Measurements from ENCODE around the gene PPM1M. TPM values are rescaled to one million over a fixed set of nuclear protein-coding genes. Genes with fewer than 3 reads are reported as not detected.

Gene PPM1M
- total RNA-seq, 1 donor from 2014 or later: 1.1 TPM

GRCh38 chr3:52228751-52229291 is 16.7 kb upstream of the PPM1M start:
- Histone ChIP-seq H3K9me3 (ENCODE audit: low read depth) (no peaks in the 10 kb centered on the region), H3F3A (ENCODE audit: low read depth) (no peaks in the 10 kb centered on the region), H4K20me1 (ENCODE audit: low read depth) (no peaks in the 10 kb centered on the region), H3K4me3 (no peak overlapping the region), H3K27ac (no peak overlapping the region), H3K4me1 (no peaks in the 10 kb centered on the region), H3K79me2 (ENCODE audit: low read depth) (no peaks in the 10 kb centered on the region), H3K4me2 (no peak overlapping the region), H2AFZ (replicated peaks) (no peak overlapping the region), H3K36me3 (no peaks in the 10 kb centered on the region), H3K9ac (no peak overlapping the region), H3K27me3 (no peaks in the 10 kb centered on the region)
- Mint-ChIP-seq H3K27me3 (ENCODE audit: insufficient read depth, low read depth) (peaks cover 6% of the 10 kb centered on the region), H3K36me3 (peaks cover 7% of the 10 kb centered on the region), H3K27ac (no peak overlapping the region), H3K9me3 (no peaks in the 10 kb centered on the region), H3K4me1 (no peaks in the 10 kb centered on the region), H3K4me3 (no peak overlapping the region)
- TF ChIP-seq CTCF (IDR thresholded peaks at IDR 0.05): no peak
- no peak for TF ChIP-seq EZH2 (IDR thresholded peaks at IDR 0.05)
- no peak for TF ChIP-seq EZH2phosphoT487 (IDR thresholded peaks at IDR 0.05)
- no peak for DNase-seq (ENCODE audit: low spot score)

GRCh38 chr3:52229656-52230055 is 15.9 kb upstream of the PPM1M start:
- TF ChIP-seq CTCF (IDR thresholded peaks at IDR 0.05) (no peak), EZH2phosphoT487 (IDR thresholded peaks at IDR 0.05) (no peak), EZH2 (IDR thresholded peaks at IDR 0.05) (no peak)
- no peak overlapping the region for H3K4me3 ChIP-seq
- no peaks in the 10 kb centered on the region for H3K9me3 ChIP-seq (ENCODE audit: low read depth)
- H3K4me2 ChIP-seq: no peak overlapping the region
- no peaks in the 10 kb centered on the region for H3K79me2 ChIP-seq (ENCODE audit: low read depth)
- Mint-ChIP-seq H3K36me3 (peaks cover 7% of the 10 kb centered on the region), H3K27me3 (ENCODE audit: insufficient read depth, low read depth) (peaks cover 4% of the 10 kb centered on the region), H3K27ac (no peak overlapping the region), H3K4me1 (no peaks in the 10 kb centered on the region), H3K9me3 (no peaks in the 10 kb centered on the region), H3K4me3 (no peak overlapping the region)
- H3K27ac ChIP-seq: no peak overlapping the region
- H2AFZ ChIP-seq (replicated peaks): no peak overlapping the region
- H4K20me1 ChIP-seq (ENCODE audit: low read depth): no peaks in the 10 kb centered on the region
- H3K27me3 ChIP-seq: no peaks in the 10 kb centered on the region
- H3K36me3 ChIP-seq: no peaks in the 10 kb centered on the region
- no peak for DNase-seq (ENCODE audit: low spot score)
- H3K9ac ChIP-seq: no peak overlapping the region
- H3F3A ChIP-seq (ENCODE audit: low read depth): no peaks in the 10 kb centered on the region
- no peaks in the 10 kb centered on the region for H3K4me1 ChIP-seq

GRCh38 chr3:52230461-52230860 is 15.1 kb upstream of the PPM1M start:
- Histone ChIP-seq H4K20me1 (ENCODE audit: low read depth) (no peaks in the 10 kb centered on the region), H3F3A (ENCODE audit: low read depth) (no peaks in the 10 kb centered on the region), H3K27me3 (no peaks in the 10 kb centered on the region), H3K4me1 (no peaks in the 10 kb centered on the region), H3K27ac (no peak overlapping the region), H3K79me2 (ENCODE audit: low read depth) (no peaks in the 10 kb centered on the region), H3K4me3 (no peak overlapping the region), H3K4me2 (no peak overlapping the region), H3K9ac (no peak overlapping the region), H2AFZ (replicated peaks) (no peak overlapping the region), H3K36me3 (no peaks in the 10 kb centered on the region), H3K9me3 (ENCODE audit: low read depth) (no peaks in the 10 kb centered on the region)
- no peaks in the 10 kb centered on the region for H3K4me1 Mint-ChIP-seq
- no peak overlapping the region for H3K27ac Mint-ChIP-seq
- no peak for DNase-seq (ENCODE audit: low spot score)
- peaks cover 7% of the 10 kb centered on the region for H3K36me3 Mint-ChIP-seq
- peaks cover 4% of the 10 kb centered on the region for H3K27me3 Mint-ChIP-seq (ENCODE audit: insufficient read depth, low read depth)
- no peak overlapping the region for H3K4me3 Mint-ChIP-seq
- TF ChIP-seq EZH2 (IDR thresholded peaks at IDR 0.05) (no peak), CTCF (IDR thresholded peaks at IDR 0.05) (no peak), EZH2phosphoT487 (IDR thresholded peaks at IDR 0.05) (no peak)
- H3K9me3 Mint-ChIP-seq: no peaks in the 10 kb centered on the region

Measured in neural progenitor cell (in vitro differentiated cells).